ENCODE results near the gene TAAR2. TPM values are rescaled to one million over a fixed set of nuclear protein-coding genes. Genes with fewer than 3 reads are reported as not detected.

The TAAR2 gene
- total and polyA plus RNA-seq, 11 donors = not detected

DNA sequence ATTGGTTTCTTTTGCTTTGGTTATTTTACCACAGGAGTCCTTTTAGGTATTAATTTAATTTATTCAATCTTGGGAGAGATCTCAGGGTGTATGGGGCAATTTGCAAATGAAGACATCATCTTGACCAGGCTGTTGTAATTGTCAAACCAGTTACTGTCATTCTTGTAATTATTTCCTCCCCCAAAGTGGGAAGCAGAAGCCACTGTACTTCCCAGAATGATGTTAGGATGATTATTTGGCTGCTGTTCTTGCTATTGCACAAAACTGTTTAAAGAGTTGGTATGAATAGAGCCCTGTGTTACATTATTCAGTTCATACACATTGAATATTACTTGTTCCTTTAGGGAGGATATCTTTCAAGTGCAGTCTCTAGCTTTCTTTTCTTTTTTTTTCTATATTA is 52.3 kb downstream of the TAAR2 start:
- intact Hi-C loops (cut with DNase I) = no loop called here
- ATAC-seq = no peak

DNA sequence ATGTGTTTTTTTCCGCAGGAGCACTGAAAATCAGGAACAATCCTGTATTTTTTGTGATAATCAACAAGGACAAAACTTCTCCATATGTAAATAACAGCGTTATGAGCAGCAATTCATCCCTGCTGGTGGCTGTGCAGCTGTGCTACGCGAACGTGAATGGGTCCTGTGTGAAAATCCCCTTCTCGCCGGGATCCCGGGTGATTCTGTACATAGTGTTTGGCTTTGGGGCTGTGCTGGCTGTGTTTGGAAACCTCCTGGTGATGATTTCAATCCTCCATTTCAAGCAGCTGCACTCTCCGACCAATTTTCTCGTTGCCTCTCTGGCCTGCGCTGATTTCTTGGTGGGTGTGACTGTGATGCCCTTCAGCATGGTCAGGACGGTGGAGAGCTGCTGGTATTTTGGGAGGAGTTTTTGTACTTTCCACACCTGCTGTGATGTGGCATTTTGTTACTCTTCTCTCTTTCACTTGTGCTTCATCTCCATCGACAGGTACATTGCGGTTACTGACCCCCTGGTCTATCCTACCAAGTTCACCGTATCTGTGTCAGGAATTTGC is 53.8 kb downstream of the TAAR2 start, which contains the start of gene TAAR6:
Gene TAAR6, plus strand, starts transcription at position 102 of the 557 bp plus-strand sequence. Its CDS starts 0 bp downstream, at position 102.
- Histone ChIP-seq H3K9me3 (no peaks in the 10 kb centered on the region), H3K4me1 (no peaks in the 10 kb centered on the region), H3K4me3 (no peak within 1 kb of the TSS), H3K27me3 (peaks cover 0 to 27% (median 9%) of the 10 kb centered on the region in 9 donors), H3K27ac (no peak within 1 kb of the TSS), H3K36me3 (no peaks in the 10 kb centered on the region)
- no peak for DNase-seq
- no peak for ATAC-seq
- TF ChIP-seq, protein P1, sequence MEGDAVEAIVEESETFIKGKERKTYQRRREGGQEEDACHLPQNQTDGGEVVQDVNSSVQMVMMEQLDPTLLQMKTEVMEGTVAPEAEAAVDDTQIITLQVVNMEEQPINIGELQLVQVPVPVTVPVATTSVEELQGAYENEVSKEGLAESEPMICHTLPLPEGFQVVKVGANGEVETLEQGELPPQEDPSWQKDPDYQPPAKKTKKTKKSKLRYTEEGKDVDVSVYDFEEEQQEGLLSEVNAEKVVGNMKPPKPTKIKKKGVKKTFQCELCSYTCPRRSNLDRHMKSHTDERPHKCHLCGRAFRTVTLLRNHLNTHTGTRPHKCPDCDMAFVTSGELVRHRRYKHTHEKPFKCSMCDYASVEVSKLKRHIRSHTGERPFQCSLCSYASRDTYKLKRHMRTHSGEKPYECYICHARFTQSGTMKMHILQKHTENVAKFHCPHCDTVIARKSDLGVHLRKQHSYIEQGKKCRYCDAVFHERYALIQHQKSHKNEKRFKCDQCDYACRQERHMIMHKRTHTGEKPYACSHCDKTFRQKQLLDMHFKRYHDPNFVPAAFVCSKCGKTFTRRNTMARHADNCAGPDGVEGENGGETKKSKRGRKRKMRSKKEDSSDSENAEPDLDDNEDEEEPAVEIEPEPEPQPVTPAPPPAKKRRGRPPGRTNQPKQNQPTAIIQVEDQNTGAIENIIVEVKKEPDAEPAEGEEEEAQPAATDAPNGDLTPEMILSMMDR (IDR thresholded peaks at IDR 0.05) = no peak
- TF ChIP-seq POLR2A (IDR thresholded peaks at IDR 0.05) = no peak
- WGBS, 4 donors = 72 to 76% (median 75%) methylated on average over 15 of the region's 15 CpGs
- intact Hi-C loops (cut with DNase I) = no loop called here

More for the DNA sequence above, 52.3 kb downstream of the TAAR2 start:
- no peak overlapping the region for H3K4me3 ChIP-seq
- H3K27ac ChIP-seq = no peak overlapping the region
- H3K27me3 ChIP-seq = peaks cover 0 to 24% (median 5%) of the 10 kb centered on the region in 9 donors
- no peak for DNase-seq
- H3K36me3 ChIP-seq = no peaks in the 10 kb centered on the region
- no peaks in the 10 kb centered on the region for H3K4me1 ChIP-seq
- TF ChIP-seq POLR2A (IDR thresholded peaks at IDR 0.05) = no peak
- TF ChIP-seq, protein P1 (IDR thresholded peaks at IDR 0.05) = no peak
- H3K9me3 ChIP-seq = no peaks in the 10 kb centered on the region

DNA sequence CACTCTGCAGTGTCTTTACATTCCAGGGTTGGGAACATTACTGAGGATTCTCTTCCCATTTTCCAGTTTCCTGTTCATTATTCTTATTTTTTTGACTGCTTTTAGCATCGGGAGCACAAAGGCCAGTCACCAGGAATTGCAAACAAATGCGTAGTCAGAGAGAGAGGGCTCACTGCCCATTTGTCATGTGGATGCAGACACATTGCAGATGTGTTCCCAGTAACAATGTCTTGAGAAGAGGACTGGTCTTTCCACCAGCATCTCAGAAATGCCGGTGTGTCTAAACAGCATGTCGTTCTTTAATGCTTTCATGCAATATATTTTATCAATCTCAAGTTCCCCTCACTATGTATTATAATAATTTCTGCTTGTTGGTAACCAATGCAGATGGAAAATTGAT is 54.9 kb downstream of the TAAR2 start:
- no peaks in the 10 kb centered on the region for H3K4me1 ChIP-seq
- TF ChIP-seq POLR2A (IDR thresholded peaks at IDR 0.05) = no peak
- TF ChIP-seq, protein P1 (IDR thresholded peaks at IDR 0.05) = no peak
- ATAC-seq (no peak), DNase-seq (no peak)
- no peak overlapping the region for H3K4me3 ChIP-seq
- no peaks in the 10 kb centered on the region for H3K9me3 ChIP-seq
- no peak overlapping the region for H3K27ac ChIP-seq
- intact Hi-C loops (cut with DNase I) = loop anchor here in 1 of 10 donors (10.0 kb wide), 1 partner anchor 586 kb away; no protein-coding TSS in a partner anchor
- 49 to 61% (median 56%) methylated on average over 4 of the region's 4 CpGs for WGBS, 4 donors
- peaks cover 0 to 31% (median 9%) of the 10 kb centered on the region in 9 donors for H3K27me3 ChIP-seq
- H3K36me3 ChIP-seq = no peaks in the 10 kb centered on the region

DNA sequence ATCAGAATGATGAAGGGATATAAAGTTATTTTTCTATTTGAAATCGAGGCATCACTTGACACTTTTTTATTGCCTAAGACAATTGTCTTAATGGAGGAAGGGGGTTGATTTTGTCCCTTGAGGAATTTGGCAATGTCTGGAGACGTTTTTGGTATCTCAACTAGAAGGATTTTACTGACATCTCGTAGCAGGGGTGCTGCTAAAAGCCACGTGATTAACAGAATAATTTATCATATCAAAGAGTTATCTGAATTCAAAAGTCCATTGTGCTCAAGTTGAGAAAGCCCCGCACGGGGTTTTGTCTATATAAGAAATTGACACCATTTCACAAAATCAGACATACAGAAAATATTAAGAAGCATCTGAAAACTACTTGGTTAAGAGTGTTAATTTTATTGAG is 55.5 kb downstream of the TAAR2 start:
- H3K4me1 ChIP-seq = no peaks in the 10 kb centered on the region
- DNase-seq = no peak
- intact Hi-C loops (cut with DNase I) = loop anchor here in 1 of 10 donors (10.0 kb wide), 1 partner anchor 586 kb away; no protein-coding TSS in a partner anchor
- H3K9me3 ChIP-seq = no peaks in the 10 kb centered on the region
- no peaks in the 10 kb centered on the region for H3K36me3 ChIP-seq
- no peak overlapping the region for H3K27ac ChIP-seq
- H3K27me3 ChIP-seq = peaks cover 0 to 32% (median 9%) of the 10 kb centered on the region in 9 donors
- TF ChIP-seq POLR2A (IDR thresholded peaks at IDR 0.05) = no peak
- TF ChIP-seq, protein P1 (IDR thresholded peaks at IDR 0.05) = no peak
- ATAC-seq = no peak
- no peak overlapping the region for H3K4me3 ChIP-seq
- 46 to 54% (median 48%) methylated on average over 6 of the region's 6 CpGs for WGBS, 4 donors
